ENCODE results near the gene PHF8.

DNA sequence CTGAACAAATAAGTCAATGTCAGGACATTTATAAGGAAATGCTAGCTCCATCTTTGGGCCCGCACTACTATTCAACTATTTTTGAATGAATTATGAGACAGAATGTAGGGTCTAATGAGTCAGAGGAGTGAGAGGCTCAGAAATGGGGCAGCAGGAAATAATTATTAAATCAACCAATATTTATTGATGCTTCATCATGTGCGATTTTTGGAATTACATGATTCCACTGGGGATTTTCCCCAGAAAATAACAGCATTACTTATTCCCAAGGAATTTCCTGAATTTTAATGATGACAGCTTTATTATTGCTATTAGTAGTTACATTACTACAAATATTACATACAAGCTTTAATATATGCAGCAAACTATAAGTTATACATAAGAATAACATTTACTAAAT is 49.3 kb upstream of the PHF8 start:
- TF ChIP-seq CTCF (conservative IDR thresholded peaks at IDR 0.05; ENCODE audit: low read depth, low read length) = no peak
- TF ChIP-seq EZH2 (IDR thresholded peaks at IDR 0.05; ENCODE audit: borderline replicate concordance, low read depth, low read length, poor library complexity, severe bottlenecking) = no peak

Measured in A673 (cell line).